ENCODE measurements around the gene RNF123. TPM values are rescaled to one million over a fixed set of nuclear protein-coding genes. Genes with fewer than 3 reads are reported as not detected.

The RNF123 gene
- total RNA-seq, 1 experiment from 2014 or later: 71.9 TPM

- Histone ChIP-seq H3K9ac (ENCODE audit: low read length) (no peak overlapping the region), H3K79me2 (ENCODE audit: insufficient read depth, low read length) (peaks cover 69% of the 10 kb centered on the region), H3K36me3 (ENCODE audit: control insufficient read depth in 1 of 2, insufficient read depth in 2 of 2, low read length in 2 of 2) (no peaks in the 10 kb centered on the region), H3K27ac (ENCODE audit: low read depth, low read length) (no peak overlapping the region), H3K4me1 (ENCODE audit: control insufficient read depth in 1 of 2, insufficient read depth in 2 of 2, low read length in 2 of 2) (no peaks in the 10 kb centered on the region), H3K27me3 (ENCODE audit: insufficient read depth, low read length) (no peaks in the 10 kb centered on the region), H4K20me1 (ENCODE audit: insufficient read depth) (peaks cover 4% of the 10 kb centered on the region), H3K4me3 (replicated peaks in 1 of 2; ENCODE audit: low read depth in 1 of 2, low read length in 2 of 2) (no peak overlapping the region), H3K4me2 (ENCODE audit: low read length) (no peak overlapping the region), H3K9me2 (ENCODE audit: insufficient read depth) (no peaks in the 10 kb centered on the region), H3K9me3 (ENCODE audit: control insufficient read depth in 1 of 2, insufficient read depth in 1 of 2, low read depth in 1 of 2, low read length in 2 of 2) (no peaks in the 10 kb centered on the region), H2AFZ (ENCODE audit: low read depth, low read length, poor library complexity, severe bottlenecking) (no peak overlapping the region)
- RAD21 ChIA-PET (ENCODE audit: low non-redundant PET in 1 of 2, low total read pairs in 2 of 2, uncharacterized antibody in 2 of 2, unreplicated experiment in 2 of 2): no interaction called here
- DNase-seq (ENCODE audit: low read depth, low spot score) (no peak), ATAC-seq (no peak)
- CTCF ChIA-PET: no interaction called here
- TF ChIP-seq EZH2 (IDR thresholded peaks at IDR 0.05): no peak
- TF ChIP-seq ELF1 (IDR thresholded peaks at IDR 0.05; ENCODE audit: borderline replicate concordance, low read depth): no peak
- no peak for TF ChIP-seq FOSL1 (IDR thresholded peaks at IDR 0.05; ENCODE audit: low read depth)
- no peak for TF ChIP-seq YY1 (IDR thresholded peaks at IDR 0.05; ENCODE audit: extremely low read depth, insufficient replicate concordance, low read depth, low read length)
- no peak for TF ChIP-seq EGR1 (IDR thresholded peaks at IDR 0.05; ENCODE audit: low read depth)
- no peak for TF ChIP-seq CTCF (IDR thresholded peaks at IDR 0.05 in 2 of 3, conservative IDR thresholded peaks at IDR 0.05 in 1 of 3; ENCODE audit: borderline replicate concordance in 1 of 3, insufficient read depth in 1 of 3, low read depth in 2 of 3, low read length in 2 of 3)
- no peak for TF ChIP-seq JUND (IDR thresholded peaks at IDR 0.05)
- no peak for TF ChIP-seq ZBTB33 (IDR thresholded peaks at IDR 0.05; ENCODE audit: extremely low read depth, insufficient replicate concordance, low read length)
- no peak for TF ChIP-seq ZFX (IDR thresholded peaks at IDR 0.05)
- TF ChIP-seq REST (IDR thresholded peaks at IDR 0.05; ENCODE audit: low read depth): no peak
- TF ChIP-seq, protein P1, sequence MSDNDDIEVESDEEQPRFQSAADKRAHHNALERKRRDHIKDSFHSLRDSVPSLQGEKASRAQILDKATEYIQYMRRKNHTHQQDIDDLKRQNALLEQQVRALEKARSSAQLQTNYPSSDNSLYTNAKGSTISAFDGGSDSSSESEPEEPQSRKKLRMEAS (IDR thresholded peaks at IDR 0.05): no peak
- TF ChIP-seq CBX3 (IDR thresholded peaks at IDR 0.05; ENCODE audit: low read depth): no peak
- no peak for TF ChIP-seq POLR2A (IDR thresholded peaks at IDR 0.05; ENCODE audit: borderline replicate concordance, extremely low read depth, insufficient read depth, insufficient read length)
- TF ChIP-seq RAD21 (IDR thresholded peaks at IDR 0.05; ENCODE audit: low read depth): no peak
- TF ChIP-seq CEBPB (IDR thresholded peaks at IDR 0.05; ENCODE audit: low read depth): no peak
- no peak for TF ChIP-seq SIN3A (IDR thresholded peaks at IDR 0.05; ENCODE audit: low read depth)
- intact Hi-C loops (cut with micrococcal nuclease): no loop called here
- POLR2A ChIA-PET: no interaction called here
- BruUV-seq (replicated peaks): no TSS peak
Observed at GRCh38 chr3:49761661-49762060, 72.3 kb downstream of the RNF123 start.

Data from HCT116 (cell line).